Fibroblast of pulmonary artery (primary cell): ENCODE data around the gene WASHC2A.
"Not testable (repeated sequence)": the region's sequence is repeated elsewhere in the genome, so short reads cannot be mapped to it uniquely, and the experiment has no call there.

Source experiments
- DNase-seq: peaks from one replicate; pipeline ENCODE4 v3.0.0-alpha.2; 2010; ENCODE audit warnings: low read depth
- H3K4me3 ChIP-seq: replicated peaks from 2 replicates; pipeline ENCODE4 v1.5.1; 2011; ENCODE audit warnings: low read depth, mild to moderate bottlenecking, control low read depth, low read length, moderate library complexity
- TF ChIP-seq, protein P1 (sequence below): IDR thresholded peaks from 2 replicates; pipeline ENCODE4 v1.5.1; 2011; ENCODE audit warnings: mild to moderate bottlenecking, control low read depth, low read length, inconsistent platforms; ENCODE audit errors: missing control alignments

WASHC2A gene

DNA sequence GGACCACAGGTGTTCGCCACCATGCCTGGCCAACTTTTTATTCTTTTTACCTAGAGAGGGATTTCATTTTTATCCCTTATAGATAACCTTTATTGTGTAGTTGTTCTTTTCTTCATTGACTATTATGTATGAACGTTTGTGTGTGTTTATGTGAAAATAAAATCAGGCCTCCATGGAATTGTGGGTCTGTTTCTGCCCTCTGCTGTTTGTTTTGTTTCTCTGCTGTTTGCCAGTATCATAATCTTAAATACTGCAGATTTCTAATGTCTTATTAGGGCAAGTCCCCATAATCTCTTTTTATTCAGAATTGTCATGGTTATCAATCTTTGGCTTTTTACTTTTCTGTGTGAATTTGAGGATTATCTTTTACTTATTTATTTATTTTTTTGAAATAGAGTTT, 7.8 kb downstream of the WASHC2A start:
- TF ChIP-seq, protein P1, sequence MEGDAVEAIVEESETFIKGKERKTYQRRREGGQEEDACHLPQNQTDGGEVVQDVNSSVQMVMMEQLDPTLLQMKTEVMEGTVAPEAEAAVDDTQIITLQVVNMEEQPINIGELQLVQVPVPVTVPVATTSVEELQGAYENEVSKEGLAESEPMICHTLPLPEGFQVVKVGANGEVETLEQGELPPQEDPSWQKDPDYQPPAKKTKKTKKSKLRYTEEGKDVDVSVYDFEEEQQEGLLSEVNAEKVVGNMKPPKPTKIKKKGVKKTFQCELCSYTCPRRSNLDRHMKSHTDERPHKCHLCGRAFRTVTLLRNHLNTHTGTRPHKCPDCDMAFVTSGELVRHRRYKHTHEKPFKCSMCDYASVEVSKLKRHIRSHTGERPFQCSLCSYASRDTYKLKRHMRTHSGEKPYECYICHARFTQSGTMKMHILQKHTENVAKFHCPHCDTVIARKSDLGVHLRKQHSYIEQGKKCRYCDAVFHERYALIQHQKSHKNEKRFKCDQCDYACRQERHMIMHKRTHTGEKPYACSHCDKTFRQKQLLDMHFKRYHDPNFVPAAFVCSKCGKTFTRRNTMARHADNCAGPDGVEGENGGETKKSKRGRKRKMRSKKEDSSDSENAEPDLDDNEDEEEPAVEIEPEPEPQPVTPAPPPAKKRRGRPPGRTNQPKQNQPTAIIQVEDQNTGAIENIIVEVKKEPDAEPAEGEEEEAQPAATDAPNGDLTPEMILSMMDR: peak; percentile 3
- H3K4me3 ChIP-seq, DNase-seq: not testable (repeated sequence)

GRCh38 chr10:50091304-50091703, 23.6 kb downstream of the WASHC2A start:
- not testable (repeated sequence) for DNase-seq, H3K4me3 ChIP-seq

GRCh38 chr10:50092928-50093327, 25.2 kb downstream of the WASHC2A start:
- not testable (repeated sequence) for DNase-seq, H3K4me3 ChIP-seq

DNA sequence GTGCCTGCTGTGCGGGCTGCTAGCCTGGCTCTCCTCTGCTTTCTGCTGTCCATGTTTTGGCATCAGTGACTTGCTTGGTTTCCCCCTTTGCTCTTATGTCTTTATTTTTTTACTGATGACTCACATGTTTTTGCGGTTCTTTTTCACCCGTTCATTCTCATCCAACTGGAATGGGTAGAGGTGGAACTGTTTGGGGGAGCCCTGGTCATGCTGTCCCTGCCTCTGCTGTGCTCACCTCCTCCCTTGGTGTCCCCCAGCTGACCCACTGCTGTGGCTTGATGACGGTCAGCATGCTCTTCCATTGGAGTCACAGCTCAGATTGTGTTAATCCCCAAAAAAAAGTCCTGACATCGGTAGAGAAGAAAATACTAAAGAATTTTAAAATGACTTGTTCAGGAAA, 26.9 kb downstream of the WASHC2A start:
- not testable (repeated sequence) for H3K4me3 ChIP-seq, DNase-seq

DNA sequence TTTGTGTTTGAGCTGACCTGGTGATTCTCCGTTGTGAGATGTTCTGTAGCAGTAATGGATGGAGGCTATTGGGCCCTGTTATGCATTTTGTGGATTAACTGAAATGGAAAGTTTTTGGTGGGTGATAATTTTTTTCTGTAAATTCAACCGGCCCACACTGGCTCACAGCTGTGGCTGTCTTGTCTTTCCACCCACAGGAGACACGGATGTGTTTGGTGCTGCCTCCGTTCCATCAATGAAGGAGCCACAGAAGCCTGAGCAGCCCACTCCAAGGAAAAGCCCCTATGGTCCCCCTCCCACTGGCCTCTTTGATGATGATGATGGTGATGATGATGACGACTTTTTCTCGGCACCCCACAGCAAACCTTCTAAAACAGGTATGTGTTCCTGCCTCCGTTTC, 27.6 kb downstream of the WASHC2A start:
- not testable (repeated sequence) for DNase-seq

GRCh38 chr10:50096722-50097121, 29.0 kb downstream of the WASHC2A start:
- H3K4me3 ChIP-seq, DNase-seq: not testable (repeated sequence)

More for the DNA sequence above, 27.6 kb downstream of the WASHC2A start:
- H3K4me3 ChIP-seq: not testable (repeated sequence)

- H3K4me3 ChIP-seq, DNase-seq: not testable (repeated sequence)
These were observed 30.9 kb downstream of the WASHC2A start for GRCh38 chr10:50098645-50099044.

- not testable (repeated sequence) for DNase-seq, H3K4me3 ChIP-seq
These were observed 33.4 kb downstream of the WASHC2A start for GRCh38 chr10:50101139-50101582.

- DNase-seq, H3K4me3 ChIP-seq: not testable (repeated sequence)
These were observed 34.0 kb downstream of the WASHC2A start for GRCh38 chr10:50101747-50102146.

GRCh38 chr10:50102267-50102666, 34.5 kb downstream of the WASHC2A start:
- not testable (repeated sequence) for DNase-seq, H3K4me3 ChIP-seq

GRCh38 chr10:50108999-50109698, 41.4 kb downstream of the WASHC2A start:
- not testable (repeated sequence) for DNase-seq, H3K4me3 ChIP-seq

DNA sequence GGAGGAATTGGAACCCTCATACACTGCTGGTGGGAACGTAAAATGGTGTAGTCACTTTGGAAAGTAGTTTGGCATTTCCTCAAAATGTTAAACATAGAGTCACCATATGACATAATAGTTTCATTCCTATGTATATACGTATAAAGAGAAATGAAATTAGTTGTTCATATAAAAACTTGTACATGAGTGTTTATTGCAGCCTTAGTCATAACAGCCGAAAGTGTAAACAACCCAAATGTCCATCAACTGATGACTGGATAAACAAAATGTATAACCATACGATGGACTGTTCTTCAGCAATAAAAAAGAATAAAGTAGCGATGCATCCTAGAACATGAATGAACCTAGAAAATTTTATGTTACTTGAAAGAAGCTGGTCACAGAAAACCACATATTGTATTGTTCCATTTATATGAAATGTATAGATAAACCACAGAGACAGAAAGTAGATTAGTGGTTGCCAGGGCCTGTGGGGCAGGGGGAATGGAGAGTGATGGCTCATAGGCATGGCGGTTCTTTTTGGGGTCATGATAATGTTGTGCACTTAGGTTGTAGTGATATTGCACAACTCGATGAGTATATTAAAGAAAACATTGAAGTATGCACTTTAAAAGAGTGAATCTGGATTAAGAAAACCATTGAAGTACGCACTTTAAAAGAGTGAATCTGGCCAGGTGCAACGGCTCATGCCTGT, 44.8 kb downstream of the WASHC2A start:
- H3K4me3 ChIP-seq, DNase-seq: not testable (repeated sequence)

DNA sequence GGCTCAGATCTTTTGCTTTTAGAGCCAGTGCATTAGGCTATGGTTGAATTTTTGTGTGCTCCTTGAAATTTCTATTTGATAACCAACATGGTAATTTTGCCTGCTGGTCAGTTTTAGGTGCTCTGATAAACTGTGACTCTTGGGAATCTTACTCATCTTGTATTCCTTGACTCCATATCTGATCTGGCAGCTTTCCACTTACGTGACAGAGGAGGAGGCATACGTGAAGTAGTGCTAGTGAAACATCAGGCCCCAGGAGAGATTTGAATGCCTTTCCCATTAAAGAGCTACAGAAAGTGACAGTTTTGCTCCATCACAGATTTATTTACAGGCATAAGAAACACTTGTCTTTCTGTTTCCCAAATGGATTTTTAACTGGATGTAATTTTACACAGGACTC, 59.0 kb downstream of the WASHC2A start:
- H3K4me3 ChIP-seq, DNase-seq: not testable (repeated sequence)

- H3K4me3 ChIP-seq, DNase-seq: not testable (repeated sequence)
These were observed 60.1 kb downstream of the WASHC2A start for GRCh38 chr10:50127770-50128292.

GRCh38 chr10:50131245-50131965, 63.7 kb downstream of the WASHC2A start:
- H3K4me3 ChIP-seq, DNase-seq: not testable (repeated sequence)

GRCh38 chr10:50132322-50132721, 64.6 kb downstream of the WASHC2A start:
- not testable (repeated sequence) for H3K4me3 ChIP-seq, DNase-seq

- DNase-seq, H3K4me3 ChIP-seq: not testable (repeated sequence)
These were observed 65.1 kb downstream of the WASHC2A start for GRCh38 chr10:50132841-50133240.
